GM12878 (cell line): ENCODE data around the gene SLX9. TPM values are rescaled to one million over a fixed set of nuclear protein-coding genes. Genes with fewer than 3 reads are reported as not detected.

Experiments
- ATF2 ChIP-seq: IDR thresholded peaks from 2 replicates; pipeline ENCODE4 v1.6.1; 2012; ENCODE audit warnings: low read length, inconsistent platforms
- BHLHE40 ChIP-seq, 2 experiments: fragments of 450-650 bp in 1 of 2; IDR thresholded peaks; 2 replicates each; pipeline ENCODE4 v1.6.1; 2011 to 2017; ENCODE audit warnings: low read depth in 2 of 2, borderline replicate concordance in 1 of 2, improper control_type of control experiment in 1 of 2, low read length in 1 of 2, mild to moderate bottlenecking in 1 of 2
- CEBPZ ChIP-seq: fragments of 150-350 bp; IDR thresholded peaks from 2 replicates; pipeline ENCODE4 v1.6.1; 2016; ENCODE audit warnings: low read depth, low read length
- HDAC2 ChIP-seq: fragments of 200-600 bp; sonication (generic); IDR thresholded peaks from 2 replicates; pipeline ENCODE4 v1.6.1; 2017
- MYC ChIP-seq: IDR thresholded peaks from 2 replicates; pipeline ENCODE4 v1.6.1; 2011; ENCODE audit warnings: mild to moderate bottlenecking, low read length, moderate library complexity, inconsistent platforms; ENCODE audit not compliant: insufficient read depth, insufficient replicate concordance, insufficient read length, severe bottlenecking
- NBN ChIP-seq: fragments of 450-650 bp; IDR thresholded peaks from 2 replicates; pipeline ENCODE4 v1.6.1; 2016
- REST ChIP-seq: IDR thresholded peaks from 2 replicates; pipeline ENCODE4 v1.6.1; 2012; ENCODE audit warnings: mild to moderate bottlenecking, low read depth, low read length
- RFX5 ChIP-seq: IDR thresholded peaks from 2 replicates; pipeline ENCODE4 v1.6.1; 2011; ENCODE audit warnings: low read depth, low read length, improper control_type of control experiment
- WRNIP1 ChIP-seq: IDR thresholded peaks from 2 replicates; pipeline ENCODE4 v1.6.1; 2011; ENCODE audit warnings: low read depth, low read length, improper control_type of control experiment, borderline replicate concordance
- polyA plus RNA-seq, 11 experiments: library from polyadenylated mRNA; depleted of rRNA in 4 of 11; unstranded in 6 of 11; stranded (reverse) in 5 of 11; fragments of >200 nt; fragmentation: Nextera tagmentation in 4 of 11; fragmentation: Illumina TruSeq in 1 of 11; extraction: Ambion mirVana in 4 of 11; extraction: Trizol in 1 of 11; gene quantifications; 1 replicate in 1 of 11; 2 replicates in 10 of 11; pipeline versions ENCODE4 v1.2.1 to v1.2.3, GENCODE V29; 2011 to 2016; ENCODE audit warnings: inconsistent platforms in 2 of 11, missing spikeins in 2 of 11, low read depth in 1 of 11
- total RNA-seq, 4 experiments: library from RNA; depleted of rRNA in 3 of 4; stranded (reverse); fragments of >200 nt in 3 of 4; fragmentation: Illumina TruSeq in 1 of 4; extraction: Trizol in 1 of 4; gene quantifications; 2 replicates each; pipeline versions ENCODE4 v1.2.1 to v1.2.3, GENCODE V29; 2013 to 2021
- TF ChIP-seq, protein P1 (sequence below): fragments of 450-650 bp; formaldehyde crosslinking; IDR thresholded peaks from 2 replicates; pipeline ENCODE4 v1.5.0; 2022; ENCODE audit warnings: mild to moderate bottlenecking, missing genetic modification characterization
- TF ChIP-seq, protein P2 (sequence below): fragments of 450-650 bp; IDR thresholded peaks from 2 replicates; pipeline ENCODE4 v1.6.1; 2014; ENCODE audit warnings: mild to moderate bottlenecking
- TF ChIP-seq, protein P3 (sequence below): fragments of 450-650 bp; IDR thresholded peaks from 2 replicates; pipeline ENCODE4 v1.6.1; 2016; ENCODE audit warnings: mild to moderate bottlenecking

Gene SLX9
- total and polyA plus RNA-seq, 10 of the 15 experiments (the other 5 are each of a cell fraction or from before 2014, with no cell fraction given): 0.69 to 81.3 (median 33.9) TPM

- TF ChIP-seq, protein P1, sequence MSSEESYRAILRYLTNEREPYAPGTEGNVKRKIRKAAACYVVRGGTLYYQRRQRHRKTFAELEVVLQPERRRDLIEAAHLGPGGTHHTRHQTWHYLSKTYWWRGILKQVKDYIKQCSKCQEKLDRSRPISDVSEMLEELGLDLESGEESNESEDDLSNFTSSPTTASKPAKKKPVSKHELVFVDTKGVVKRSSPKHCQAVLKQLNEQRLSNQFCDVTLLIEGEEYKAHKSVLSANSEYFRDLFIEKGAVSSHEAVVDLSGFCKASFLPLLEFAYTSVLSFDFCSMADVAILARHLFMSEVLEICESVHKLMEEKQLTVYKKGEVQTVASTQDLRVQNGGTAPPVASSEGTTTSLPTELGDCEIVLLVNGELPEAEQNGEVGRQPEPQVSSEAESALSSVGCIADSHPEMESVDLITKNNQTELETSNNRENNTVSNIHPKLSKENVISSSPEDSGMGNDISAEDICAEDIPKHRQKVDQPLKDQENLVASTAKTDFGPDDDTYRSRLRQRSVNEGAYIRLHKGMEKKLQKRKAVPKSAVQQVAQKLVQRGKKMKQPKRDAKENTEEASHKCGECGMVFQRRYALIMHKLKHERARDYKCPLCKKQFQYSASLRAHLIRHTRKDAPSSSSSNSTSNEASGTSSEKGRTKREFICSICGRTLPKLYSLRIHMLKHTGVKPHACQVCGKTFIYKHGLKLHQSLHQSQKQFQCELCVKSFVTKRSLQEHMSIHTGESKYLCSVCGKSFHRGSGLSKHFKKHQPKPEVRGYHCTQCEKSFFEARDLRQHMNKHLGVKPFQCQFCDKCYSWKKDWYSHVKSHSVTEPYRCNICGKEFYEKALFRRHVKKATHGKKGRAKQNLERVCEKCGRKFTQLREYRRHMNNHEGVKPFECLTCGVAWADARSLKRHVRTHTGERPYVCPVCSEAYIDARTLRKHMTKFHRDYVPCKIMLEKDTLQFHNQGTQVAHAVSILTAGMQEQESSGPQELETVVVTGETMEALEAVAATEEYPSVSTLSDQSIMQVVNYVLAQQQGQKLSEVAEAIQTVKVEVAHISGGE (CRISPR knock-in tag): no peak
- TF ChIP-seq, protein P2, sequence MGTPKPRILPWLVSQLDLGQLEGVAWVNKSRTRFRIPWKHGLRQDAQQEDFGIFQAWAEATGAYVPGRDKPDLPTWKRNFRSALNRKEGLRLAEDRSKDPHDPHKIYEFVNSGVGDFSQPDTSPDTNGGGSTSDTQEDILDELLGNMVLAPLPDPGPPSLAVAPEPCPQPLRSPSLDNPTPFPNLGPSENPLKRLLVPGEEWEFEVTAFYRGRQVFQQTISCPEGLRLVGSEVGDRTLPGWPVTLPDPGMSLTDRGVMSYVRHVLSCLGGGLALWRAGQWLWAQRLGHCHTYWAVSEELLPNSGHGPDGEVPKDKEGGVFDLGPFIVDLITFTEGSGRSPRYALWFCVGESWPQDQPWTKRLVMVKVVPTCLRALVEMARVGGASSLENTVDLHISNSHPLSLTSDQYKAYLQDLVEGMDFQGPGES: no peak
- no peak for TF ChIP-seq REST
- no peak for TF ChIP-seq RFX5
- TF ChIP-seq, protein P3, sequence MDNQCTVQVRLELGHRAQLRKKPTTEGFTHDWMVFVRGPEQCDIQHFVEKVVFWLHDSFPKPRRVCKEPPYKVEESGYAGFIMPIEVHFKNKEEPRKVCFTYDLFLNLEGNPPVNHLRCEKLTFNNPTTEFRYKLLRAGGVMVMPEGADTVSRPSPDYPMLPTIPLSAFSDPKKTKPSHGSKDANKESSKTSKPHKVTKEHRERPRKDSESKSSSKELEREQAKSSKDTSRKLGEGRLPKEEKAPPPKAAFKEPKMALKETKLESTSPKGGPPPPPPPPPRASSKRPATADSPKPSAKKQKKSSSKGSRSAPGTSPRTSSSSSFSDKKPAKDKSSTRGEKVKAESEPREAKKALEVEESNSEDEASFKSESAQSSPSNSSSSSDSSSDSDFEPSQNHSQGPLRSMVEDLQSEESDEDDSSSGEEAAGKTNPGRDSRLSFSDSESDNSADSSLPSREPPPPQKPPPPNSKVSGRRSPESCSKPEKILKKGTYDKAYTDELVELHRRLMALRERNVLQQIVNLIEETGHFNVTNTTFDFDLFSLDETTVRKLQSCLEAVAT: peak; percentile 30; the same call in 1 of the 2 replicates
- TF ChIP-seq NBN: peak; percentile 76
- TF ChIP-seq ATF2: no peak
- no peak for TF ChIP-seq HDAC2
- no peak for TF ChIP-seq CEBPZ
- TF ChIP-seq MYC: peak; percentile 79
- no peak for TF ChIP-seq WRNIP1
- TF ChIP-seq BHLHE40 (IDR thresholded peaks at IDR 0.05; ENCODE audit: borderline replicate concordance in 1 of 2, low read depth in 2 of 2, low read length in 1 of 2): peak; percentile 46 to 73; a peak in 3 of 4 replicates
These were observed 19.7 kb upstream of the SLX9 start (continued) for GRCh38 chr21:44919913-44920693.
